Measurements from ENCODE around the gene TMEM248. TPM values are rescaled to one million over a fixed set of nuclear protein-coding genes. Genes with fewer than 3 reads are reported as not detected.

Gene TMEM248
- total and polyA plus RNA-seq, 7 experiments from 2014 or later, result 81.0 to 107 (median 95.5) TPM

DNA sequence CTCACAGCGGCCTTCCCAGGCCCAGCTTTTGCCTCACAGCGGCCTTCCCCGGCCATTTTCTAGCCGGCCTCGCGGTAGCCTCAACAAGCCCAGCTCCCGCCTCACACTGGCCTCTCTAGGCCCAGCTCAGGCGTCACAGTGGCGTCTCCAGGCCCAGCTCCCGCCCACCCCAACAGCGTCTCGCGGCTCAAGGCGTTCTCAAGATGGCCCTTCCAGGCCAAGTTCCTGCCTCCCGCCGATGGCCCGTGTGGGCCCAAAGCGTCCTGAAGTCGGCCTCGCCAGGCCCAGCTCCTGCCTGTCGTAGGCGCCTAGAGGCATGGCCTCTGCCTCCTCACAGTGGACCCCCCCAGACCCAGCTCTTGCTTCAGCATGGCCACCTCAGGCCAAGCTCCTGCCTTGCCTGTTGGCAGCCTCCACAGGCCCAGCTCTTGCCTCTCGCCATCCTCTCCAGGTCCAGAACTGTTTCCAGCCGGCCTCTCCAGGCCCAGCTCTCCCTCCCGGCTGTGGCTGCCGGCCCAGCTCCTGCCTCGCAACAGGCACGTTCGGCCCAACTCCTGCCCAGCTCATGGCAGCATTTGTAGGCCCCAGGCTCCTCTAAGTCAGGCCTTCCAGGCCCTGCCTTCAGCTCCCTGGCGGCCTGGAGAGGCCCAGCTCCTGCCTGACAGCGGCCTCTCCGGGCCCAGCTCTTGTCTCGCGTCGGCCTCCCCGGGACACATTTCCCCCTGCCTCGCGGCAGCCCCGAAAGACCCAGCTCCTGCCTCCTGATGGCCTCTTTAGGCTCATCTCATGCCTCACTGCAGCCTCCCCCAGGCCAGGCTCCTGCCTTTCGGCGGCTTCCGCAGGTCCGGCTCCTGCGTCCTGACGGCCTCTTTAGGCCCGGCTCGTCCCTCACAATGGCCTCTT lies 18.8 kb upstream of the TMEM248 start:
- H3K36me3 ChIP-seq (ENCODE audit: control insufficient read depth in 2 of 3, insufficient read depth in 3 of 3, low read length in 3 of 3), result peaks cover 0 to 4% (median 0%) of the 10 kb centered on the region in 3 experiments
- no peak for ATAC-seq
- H3K4me1 ChIP-seq (ENCODE audit: control insufficient read depth in 2 of 2, insufficient read depth in 2 of 2, low read length in 2 of 2), result no peaks in the 10 kb centered on the region
- Mint-ChIP-seq H3K4me3 (no peak overlapping the region), H3K27ac (peak overlapping the region in 2 of 9 donors; percentile 19 to 59), H3K27me3 (no peaks in the 10 kb centered on the region), H3K36me3 (peaks cover 0 to 15% (median 0%) of the 10 kb centered on the region in 5 donors), H3K9me3 (peaks cover 0 to 1% (median 0%) of the 10 kb centered on the region in 11 donors), H3K4me1 (peaks cover 0 to 1% (median 0%) of the 10 kb centered on the region in 7 donors)
- H3K9me3 ChIP-seq (ENCODE audit: control insufficient read depth in 2 of 3, low read length in 3 of 3), result no peaks in the 10 kb centered on the region
- no peaks in the 10 kb centered on the region for H3K27me3 ChIP-seq (ENCODE audit: control insufficient read depth in 2 of 2, insufficient read depth in 2 of 2, low read length in 2 of 2)
- DNase-seq, result no peak
- intact Hi-C loops (cut with micrococcal nuclease), result no loop called here
- CTCF ChIA-PET, result interaction anchor here (0.5 kb wide), 1 partner anchor 837 kb away, joined by 4 read pairs; no protein-coding TSS in a partner anchor
- no peak overlapping the region for H3K27ac ChIP-seq (ENCODE audit: low read depth, low read length)
- POLR2A ChIA-PET, result no interaction called here
- H3K4me3 ChIP-seq (ENCODE audit: low read length), result no peak overlapping the region

DNA sequence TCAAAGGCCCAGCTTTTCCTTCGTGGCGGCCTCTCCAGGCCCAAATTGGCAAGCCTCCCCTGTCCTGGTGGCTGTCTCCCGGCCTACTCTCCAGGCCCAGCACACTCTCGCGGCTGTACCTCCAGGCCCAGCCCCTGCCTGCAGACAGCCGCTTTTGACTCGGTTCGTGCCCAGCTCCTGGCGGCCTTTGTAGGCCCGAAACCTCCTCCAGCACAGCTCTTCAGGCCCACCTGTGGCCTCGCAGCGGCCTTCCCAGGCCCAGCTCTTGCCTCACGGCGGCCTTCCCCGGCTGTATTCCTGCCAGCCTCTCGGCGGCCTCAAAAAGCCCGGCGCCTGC lies 18.2 kb upstream of the TMEM248 start:
- CTCF ChIA-PET, result no interaction called here
- Mint-ChIP-seq H3K4me3 (no peak overlapping the region), H3K4me1 (peaks cover 0 to 1% (median 0%) of the 10 kb centered on the region in 7 donors), H3K9me3 (peaks cover 0 to 1% (median 0%) of the 10 kb centered on the region in 11 donors), H3K27ac (no peak overlapping the region), H3K27me3 (no peaks in the 10 kb centered on the region), H3K36me3 (peaks cover 0 to 15% (median 0%) of the 10 kb centered on the region in 5 donors)
- DNase-seq (no peak), ATAC-seq (no peak)
- Histone ChIP-seq H3K9me3 (ENCODE audit: control insufficient read depth in 2 of 3, low read length in 3 of 3) (no peaks in the 10 kb centered on the region), H3K4me1 (ENCODE audit: control insufficient read depth in 2 of 2, insufficient read depth in 2 of 2, low read length in 2 of 2) (no peaks in the 10 kb centered on the region), H3K4me3 (ENCODE audit: low read length) (no peak overlapping the region), H3K36me3 (ENCODE audit: control insufficient read depth in 2 of 3, insufficient read depth in 3 of 3, low read length in 3 of 3) (peaks cover 0 to 4% (median 0%) of the 10 kb centered on the region in 3 experiments), H3K27me3 (ENCODE audit: control insufficient read depth in 2 of 2, insufficient read depth in 2 of 2, low read length in 2 of 2) (no peaks in the 10 kb centered on the region), H3K27ac (ENCODE audit: low read depth, low read length) (no peak overlapping the region)
- POLR2A ChIA-PET, result no interaction called here
- intact Hi-C loops (cut with micrococcal nuclease), result no loop called here

GRCh38 chr7:66903360-66904062 lies 17.5 kb upstream of the TMEM248 start:
- Histone ChIP-seq H3K27ac (ENCODE audit: low read depth, low read length) (no peak overlapping the region), H3K9me3 (ENCODE audit: control insufficient read depth in 2 of 3, low read length in 3 of 3) (no peaks in the 10 kb centered on the region), H3K27me3 (ENCODE audit: control insufficient read depth in 2 of 2, insufficient read depth in 2 of 2, low read length in 2 of 2) (no peaks in the 10 kb centered on the region), H3K4me3 (ENCODE audit: low read length) (no peak overlapping the region), H3K36me3 (ENCODE audit: control insufficient read depth in 2 of 3, insufficient read depth in 3 of 3, low read length in 3 of 3) (peaks cover 0 to 3% (median 0%) of the 10 kb centered on the region in 3 experiments), H3K4me1 (ENCODE audit: control insufficient read depth in 2 of 2, insufficient read depth in 2 of 2, low read length in 2 of 2) (no peaks in the 10 kb centered on the region)
- peaks cover 0 to 15% (median 0%) of the 10 kb centered on the region in 5 donors for H3K36me3 Mint-ChIP-seq
- no peak overlapping the region for H3K27ac Mint-ChIP-seq
- POLR2A ChIA-PET, result no interaction called here
- ATAC-seq (no peak), DNase-seq (no peak)
- H3K4me1 Mint-ChIP-seq, result peaks cover 0 to 1% (median 0%) of the 10 kb centered on the region in 7 donors
- CTCF ChIA-PET, result no interaction called here
- peaks cover 0 to 1% (median 0%) of the 10 kb centered on the region in 11 donors for H3K9me3 Mint-ChIP-seq
- no peak overlapping the region for H3K4me3 Mint-ChIP-seq
- intact Hi-C loops (cut with micrococcal nuclease), result no loop called here
- H3K27me3 Mint-ChIP-seq, result no peaks in the 10 kb centered on the region

- Mint-ChIP-seq H3K4me1 (peaks cover 0 to 1% (median 0%) of the 10 kb centered on the region in 7 donors), H3K27me3 (no peaks in the 10 kb centered on the region), H3K36me3 (peaks cover 0 to 15% (median 0%) of the 10 kb centered on the region in 5 donors), H3K27ac (no peak overlapping the region), H3K9me3 (peaks cover 0 to 1% (median 0%) of the 10 kb centered on the region in 11 donors), H3K4me3 (no peak overlapping the region)
- no peak overlapping the region for H3K27ac ChIP-seq (ENCODE audit: low read depth, low read length)
- H3K27me3 ChIP-seq (ENCODE audit: control insufficient read depth in 2 of 2, insufficient read depth in 2 of 2, low read length in 2 of 2), result no peaks in the 10 kb centered on the region
- ChIA-PET CTCF (no interaction called here), POLR2A (no interaction called here)
- no peaks in the 10 kb centered on the region for H3K4me1 ChIP-seq (ENCODE audit: control insufficient read depth in 2 of 2, insufficient read depth in 2 of 2, low read length in 2 of 2)
- no peak for ATAC-seq
- intact Hi-C loops (cut with micrococcal nuclease), result no loop called here
- no peak overlapping the region for H3K4me3 ChIP-seq (ENCODE audit: low read length)
- DNase-seq, result no peak
- no peaks in the 10 kb centered on the region for H3K9me3 ChIP-seq (ENCODE audit: control insufficient read depth in 2 of 3, low read length in 3 of 3)
- H3K36me3 ChIP-seq (ENCODE audit: control insufficient read depth in 2 of 3, insufficient read depth in 3 of 3, low read length in 3 of 3), result no peaks in the 10 kb centered on the region
These were observed 16.9 kb upstream of the TMEM248 start for GRCh38 chr7:66904063-66904593.

- DNase-seq (no peak), ATAC-seq (no peak)
- peaks cover 0 to 1% (median 0%) of the 10 kb centered on the region in 11 donors for H3K9me3 Mint-ChIP-seq
- no peak overlapping the region for H3K4me3 ChIP-seq (ENCODE audit: low read length)
- H3K36me3 ChIP-seq (ENCODE audit: control insufficient read depth in 2 of 3, insufficient read depth in 3 of 3, low read length in 3 of 3), result no peaks in the 10 kb centered on the region
- H3K27ac ChIP-seq (ENCODE audit: low read depth, low read length), result no peak overlapping the region
- no peaks in the 10 kb centered on the region for H3K9me3 ChIP-seq (ENCODE audit: control insufficient read depth in 2 of 3, low read length in 3 of 3)
- no peaks in the 10 kb centered on the region for H3K4me1 ChIP-seq (ENCODE audit: control insufficient read depth in 2 of 2, insufficient read depth in 2 of 2, low read length in 2 of 2)
- H3K4me3 Mint-ChIP-seq, result peak overlapping the region in 1 of 10 donors; percentile 12
- intact Hi-C loops (cut with micrococcal nuclease), result no loop called here
- POLR2A ChIA-PET, result interaction anchor here (1.2 kb wide), 1 partner anchor 178 kb away, joined by 3 read pairs; no protein-coding TSS in a partner anchor
- peaks cover 0 to 11% (median 0%) of the 10 kb centered on the region in 5 donors for H3K36me3 Mint-ChIP-seq
- no peaks in the 10 kb centered on the region for H3K27me3 Mint-ChIP-seq
- H3K27ac Mint-ChIP-seq, result peak overlapping the region in 2 of 9 donors; percentile 31 to 49
- H3K27me3 ChIP-seq (ENCODE audit: control insufficient read depth in 2 of 2, insufficient read depth in 2 of 2, low read length in 2 of 2), result no peaks in the 10 kb centered on the region
- H3K4me1 Mint-ChIP-seq, result peaks cover 0 to 1% (median 0%) of the 10 kb centered on the region in 7 donors
- CTCF ChIA-PET, result interaction anchor here (1.0 kb wide), 1 partner anchor 343 kb away, joined by 3 read pairs; no protein-coding TSS in a partner anchor
These were observed 15.7 kb upstream of the TMEM248 start for GRCh38 chr7:66905278-66905677.

DNA sequence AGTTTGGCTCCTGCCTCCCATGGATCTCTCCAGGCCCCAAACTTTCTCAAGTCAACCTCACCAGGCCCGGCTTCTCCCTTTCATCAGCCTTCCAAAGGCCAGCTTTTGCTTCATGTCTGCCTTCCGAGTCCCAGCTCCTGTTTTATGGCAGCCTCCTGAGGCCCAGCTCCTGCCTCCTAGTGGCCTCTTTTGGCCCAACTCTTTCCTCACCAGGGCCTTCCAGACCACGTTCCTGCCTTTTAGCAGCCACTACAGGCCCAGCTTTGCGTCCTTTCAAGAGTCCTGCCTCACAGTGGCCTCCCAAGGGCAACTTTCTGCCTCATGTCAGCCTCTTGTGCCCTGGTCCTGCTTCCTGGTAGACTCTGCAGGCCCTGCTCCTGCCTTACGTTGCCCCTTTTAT lies 15.3 kb upstream of the TMEM248 start:
- CTCF ChIA-PET, result no interaction called here
- Histone ChIP-seq H3K27ac (ENCODE audit: low read depth, low read length) (no peak overlapping the region), H3K27me3 (ENCODE audit: control insufficient read depth in 2 of 2, insufficient read depth in 2 of 2, low read length in 2 of 2) (no peaks in the 10 kb centered on the region), H3K4me1 (ENCODE audit: control insufficient read depth in 2 of 2, insufficient read depth in 2 of 2, low read length in 2 of 2) (no peaks in the 10 kb centered on the region), H3K36me3 (ENCODE audit: control insufficient read depth in 2 of 3, insufficient read depth in 3 of 3, low read length in 3 of 3) (no peaks in the 10 kb centered on the region), H3K9me3 (ENCODE audit: control insufficient read depth in 2 of 3, low read length in 3 of 3) (no peaks in the 10 kb centered on the region), H3K4me3 (ENCODE audit: low read length) (no peak overlapping the region)
- DNase-seq, result no peak
- H3K4me3 Mint-ChIP-seq, result peak overlapping the region in 1 of 10 donors; percentile 12
- POLR2A ChIA-PET, result interaction anchor here (1.2 kb wide), 1 partner anchor 179 kb away, joined by 3 read pairs; no protein-coding TSS in a partner anchor
- intact Hi-C loops (cut with micrococcal nuclease), result no loop called here
- H3K36me3 Mint-ChIP-seq, result peaks cover 0 to 11% (median 0%) of the 10 kb centered on the region in 5 donors
- H3K4me1 Mint-ChIP-seq, result peaks cover 0 to 1% (median 0%) of the 10 kb centered on the region in 7 donors
- H3K27ac Mint-ChIP-seq, result peak overlapping the region in 3 of 9 donors; percentile 26 to 49 (median 31)
- no peak for ATAC-seq
- no peaks in the 10 kb centered on the region for H3K27me3 Mint-ChIP-seq
- peaks cover 0 to 1% (median 0%) of the 10 kb centered on the region in 11 donors for H3K9me3 Mint-ChIP-seq
